ENCODE measurements around the gene TENM3. TPM values are rescaled to one million over a fixed set of nuclear protein-coding genes. Genes with fewer than 3 reads are reported as not detected.

The TENM3 gene
- polyA plus RNA-seq, 1 donor: 19.5 TPM

DNA sequence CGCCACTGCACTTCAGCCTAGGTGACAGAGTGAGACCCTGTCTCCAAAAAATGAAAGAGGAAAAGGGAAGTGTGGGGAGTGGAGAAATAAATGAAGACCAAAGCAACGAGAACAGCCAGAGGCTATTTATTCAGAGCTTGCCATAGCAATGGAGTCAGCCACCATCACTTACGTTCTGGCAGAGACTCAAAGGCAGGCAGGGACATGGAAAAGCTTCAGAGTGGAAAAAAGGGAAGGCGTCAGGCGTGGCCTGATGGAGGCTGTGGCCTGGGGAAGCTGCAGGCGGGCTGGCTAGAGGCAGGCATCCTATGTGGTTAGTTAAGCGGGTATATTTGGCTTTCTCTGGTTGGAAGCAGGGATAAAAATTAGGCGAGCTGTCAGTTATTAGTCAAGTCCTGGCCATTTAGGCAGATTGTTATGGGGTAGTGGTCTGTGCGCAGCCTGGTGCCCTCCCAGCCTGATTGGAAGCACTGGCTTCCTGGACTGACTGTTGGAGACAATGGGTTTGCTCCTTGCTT is 600.7 kb downstream of the TENM3 start:
- DNase-seq: no peak

DNA sequence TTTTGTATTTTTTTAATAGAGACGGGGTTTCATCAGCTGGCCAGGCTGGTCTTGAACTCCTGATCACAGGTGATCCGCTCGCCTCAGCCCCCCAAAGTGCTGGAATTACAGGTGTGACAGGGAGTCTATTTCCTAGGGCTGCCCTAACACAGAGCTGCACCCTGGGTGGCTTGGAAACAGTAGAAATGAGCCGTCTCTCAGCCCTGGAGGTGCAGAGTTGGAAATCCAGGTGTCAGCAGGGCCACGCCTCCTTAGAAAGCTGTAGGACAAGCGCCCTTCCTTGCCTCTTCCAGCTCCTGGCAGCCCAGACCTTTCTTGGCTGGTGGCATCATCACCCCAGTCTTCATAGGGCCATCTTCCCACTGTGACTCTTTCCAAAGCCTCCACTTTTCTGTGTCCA is 602.4 kb downstream of the TENM3 start:
- no peak for DNase-seq

DNA sequence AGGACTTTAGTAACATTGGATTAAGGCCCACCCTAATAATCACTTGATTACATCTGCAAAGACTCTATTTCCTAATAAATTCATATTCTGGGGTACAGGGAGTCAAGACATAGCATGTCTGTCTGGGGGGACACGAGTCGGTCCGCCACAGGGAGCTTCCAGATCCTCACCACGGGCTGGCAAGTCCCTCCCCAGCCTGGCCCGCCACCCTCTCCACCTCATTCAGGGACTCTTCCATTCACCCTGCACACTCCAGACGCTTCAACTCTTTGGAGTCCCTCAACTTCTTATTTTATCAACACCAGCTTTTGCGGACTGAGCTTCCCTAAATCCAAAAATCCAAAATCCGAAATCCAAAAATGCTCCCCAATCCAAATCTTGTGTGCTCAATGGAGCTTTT is 602.8 kb downstream of the TENM3 start:
- no peak for DNase-seq

DNA sequence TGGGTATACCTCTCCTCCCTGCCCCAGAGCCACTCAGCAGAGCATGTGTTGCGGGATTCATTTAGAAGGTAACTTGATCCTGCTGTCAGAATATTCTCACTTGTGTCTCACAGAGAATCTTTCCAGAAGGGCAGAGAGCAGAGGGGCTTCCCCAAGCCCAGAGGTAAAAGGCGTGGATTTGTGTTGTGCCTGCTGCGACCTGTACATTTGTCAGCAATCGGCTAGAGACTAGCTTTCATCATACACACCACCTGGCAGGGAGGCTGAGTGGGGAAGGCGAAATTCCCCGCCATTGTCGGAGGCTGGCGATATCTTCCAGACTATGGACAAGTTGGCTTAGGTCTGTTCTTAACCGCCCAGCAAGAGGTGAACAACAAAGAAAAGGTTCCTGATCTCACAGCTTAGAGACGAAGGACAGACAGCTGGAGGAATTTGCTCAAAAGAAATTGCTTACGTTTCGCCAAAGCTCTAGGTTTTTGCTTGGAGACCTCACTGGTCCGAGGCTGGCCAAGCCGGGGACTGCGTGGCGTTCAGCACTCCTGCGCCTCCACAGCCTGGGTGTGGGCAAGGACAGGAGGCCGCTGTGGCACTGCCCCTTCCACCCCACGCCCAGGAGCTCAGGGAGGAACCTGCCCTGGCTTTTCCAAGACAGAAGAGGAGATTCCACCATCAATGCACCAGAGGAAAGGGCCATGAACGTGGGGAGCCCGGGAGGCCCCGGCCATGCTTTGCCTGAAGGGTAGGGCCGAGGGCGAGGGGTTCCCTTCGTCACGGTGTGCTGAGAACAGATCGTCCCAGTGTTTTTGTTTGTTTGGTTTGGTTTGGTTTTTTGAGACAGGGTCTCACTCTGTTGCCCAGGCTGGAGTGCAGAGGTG is 604.6 kb downstream of the TENM3 start:
- DNase-seq: no peak

DNA sequence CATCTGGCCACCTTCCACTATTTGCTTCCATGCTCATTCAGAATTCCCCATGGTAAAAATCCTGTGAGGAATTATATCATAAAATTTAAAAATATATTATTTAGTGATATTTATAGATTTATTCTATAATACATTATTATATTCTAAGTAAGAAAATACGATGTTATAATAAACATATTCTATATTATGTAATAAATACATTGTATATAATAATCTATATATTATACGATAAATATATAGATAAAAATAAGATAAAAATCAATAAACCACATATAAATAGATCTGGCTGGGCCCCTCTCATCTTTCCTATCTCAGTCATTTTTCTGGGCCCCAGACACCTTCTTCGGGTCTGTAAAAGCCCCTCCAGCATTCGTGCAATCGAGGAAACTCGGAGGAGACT is 605.5 kb downstream of the TENM3 start:
- DNase-seq: no peak

All from left kidney (tissue), 2 donors.